RCC 7860 (cell line): Measurements from ENCODE around the gene SSX4B.
"Not testable (repeated sequence)": the region's sequence is repeated elsewhere in the genome, so short reads cannot be mapped to it uniquely, and the experiment has no call there.

ENCODE experiments used
- DNase-seq: peaks from one replicate; pipeline ENCODE4 v3.0.0-alpha.2; 2015; ENCODE audit warnings: low spot score
- FAIRE-seq: peaks from 2 replicates; lab custom pipeline; 2012; peaks lifted over from hg19 to GRCh38; lab: Jason Lieb, UNC

The SSX4B gene

GRCh38 chrX:48356315-48357094 lies 55.3 kb downstream of the SSX4B start, which contains the start of gene SSX3:
SSX3 (minus strand) TSS chrX:48356703; CDS start chrX:48355249, 1,454 bp downstream.
- not testable (repeated sequence) for DNase-seq, FAIRE-seq
